GM13976 (cell line): ENCODE measurements around the gene SNCG.
A peak's percentile ranks its signal among the peaks of the same experiment; 100 is the strongest.

Source experiments
- DNase-seq: peaks from one replicate; pipeline ENCODE4 v3.0.0; 2012; ENCODE audit warnings: low spot score
- in situ Hi-C: fragments of 300-500 bp; cut with MboI; formaldehyde crosslinking; loops from one replicate; pipeline ENCODE4 v1.12.0; 2022; ENCODE audit warnings: low sequenced_read_pairs, mixed read lengths, inconsistent platforms; ENCODE audit not compliant: unreplicated experiment
- TF ChIP-seq, protein P1 (sequence below): IDR thresholded peaks from 2 replicates; pipeline ENCODE4 v1.5.1; 2012; ENCODE audit warnings: borderline replicate concordance, mild to moderate bottlenecking; ENCODE audit not compliant: insufficient read depth; ENCODE audit errors: extremely low read depth, missing control alignments, control extremely low read depth

SNCG gene

GRCh38 chr10:86953747-86954680 is 4.4 kb upstream of the SNCG start:
- DNase-seq = no peak
- in situ Hi-C loops = no loop called here
- TF ChIP-seq, protein P1, sequence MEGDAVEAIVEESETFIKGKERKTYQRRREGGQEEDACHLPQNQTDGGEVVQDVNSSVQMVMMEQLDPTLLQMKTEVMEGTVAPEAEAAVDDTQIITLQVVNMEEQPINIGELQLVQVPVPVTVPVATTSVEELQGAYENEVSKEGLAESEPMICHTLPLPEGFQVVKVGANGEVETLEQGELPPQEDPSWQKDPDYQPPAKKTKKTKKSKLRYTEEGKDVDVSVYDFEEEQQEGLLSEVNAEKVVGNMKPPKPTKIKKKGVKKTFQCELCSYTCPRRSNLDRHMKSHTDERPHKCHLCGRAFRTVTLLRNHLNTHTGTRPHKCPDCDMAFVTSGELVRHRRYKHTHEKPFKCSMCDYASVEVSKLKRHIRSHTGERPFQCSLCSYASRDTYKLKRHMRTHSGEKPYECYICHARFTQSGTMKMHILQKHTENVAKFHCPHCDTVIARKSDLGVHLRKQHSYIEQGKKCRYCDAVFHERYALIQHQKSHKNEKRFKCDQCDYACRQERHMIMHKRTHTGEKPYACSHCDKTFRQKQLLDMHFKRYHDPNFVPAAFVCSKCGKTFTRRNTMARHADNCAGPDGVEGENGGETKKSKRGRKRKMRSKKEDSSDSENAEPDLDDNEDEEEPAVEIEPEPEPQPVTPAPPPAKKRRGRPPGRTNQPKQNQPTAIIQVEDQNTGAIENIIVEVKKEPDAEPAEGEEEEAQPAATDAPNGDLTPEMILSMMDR = no peak

DNA sequence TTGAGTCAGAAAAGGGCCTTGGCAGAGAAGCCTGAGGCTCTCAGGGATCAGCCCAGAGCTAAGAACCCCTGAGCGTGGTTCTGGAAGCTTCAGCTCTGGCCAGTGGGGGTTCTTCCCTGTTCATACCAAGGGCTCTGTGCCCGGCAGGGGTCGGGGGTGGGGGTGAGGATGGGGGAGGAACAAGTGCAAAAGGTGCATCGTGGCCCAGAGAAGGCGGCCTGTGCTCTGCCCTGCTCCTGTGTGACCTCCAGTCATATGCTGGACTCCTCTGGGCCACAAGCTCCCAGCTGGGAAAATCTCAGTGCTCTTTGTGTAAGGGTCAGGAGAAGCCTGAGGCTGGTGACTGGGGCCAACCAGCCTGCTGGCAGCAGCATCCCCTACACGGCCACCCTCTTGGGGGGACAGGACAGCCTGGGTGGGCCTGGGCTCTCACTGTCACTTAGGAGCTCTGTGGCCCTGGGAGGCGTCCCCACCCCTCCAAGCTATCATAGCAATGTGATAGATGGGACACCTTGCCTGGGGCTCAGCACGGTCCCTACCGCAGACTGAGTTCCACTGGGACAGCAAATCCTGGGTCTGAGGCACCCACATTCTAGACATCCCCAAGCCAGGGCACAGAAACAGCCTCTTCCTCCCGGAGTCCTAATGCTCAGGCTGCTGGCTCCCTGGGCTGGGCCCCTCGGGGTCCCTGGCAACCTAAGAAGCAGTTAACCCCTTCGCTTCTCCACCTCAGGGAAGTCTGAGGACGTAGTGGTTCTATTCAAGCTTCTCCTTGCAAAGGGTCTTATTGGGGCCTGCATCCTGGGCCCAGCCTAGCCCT is 3.5 kb upstream of the SNCG start:
- in situ Hi-C loops = no loop called here
- TF ChIP-seq, protein P1 = no peak
- DNase-seq = peak; percentile 21

- in situ Hi-C loops = no loop called here
- DNase-seq = no peak
- TF ChIP-seq, protein P1 = no peak
Measured at GRCh38 chr10:86955501-86956194, 2.8 kb upstream of the SNCG start.

DNA sequence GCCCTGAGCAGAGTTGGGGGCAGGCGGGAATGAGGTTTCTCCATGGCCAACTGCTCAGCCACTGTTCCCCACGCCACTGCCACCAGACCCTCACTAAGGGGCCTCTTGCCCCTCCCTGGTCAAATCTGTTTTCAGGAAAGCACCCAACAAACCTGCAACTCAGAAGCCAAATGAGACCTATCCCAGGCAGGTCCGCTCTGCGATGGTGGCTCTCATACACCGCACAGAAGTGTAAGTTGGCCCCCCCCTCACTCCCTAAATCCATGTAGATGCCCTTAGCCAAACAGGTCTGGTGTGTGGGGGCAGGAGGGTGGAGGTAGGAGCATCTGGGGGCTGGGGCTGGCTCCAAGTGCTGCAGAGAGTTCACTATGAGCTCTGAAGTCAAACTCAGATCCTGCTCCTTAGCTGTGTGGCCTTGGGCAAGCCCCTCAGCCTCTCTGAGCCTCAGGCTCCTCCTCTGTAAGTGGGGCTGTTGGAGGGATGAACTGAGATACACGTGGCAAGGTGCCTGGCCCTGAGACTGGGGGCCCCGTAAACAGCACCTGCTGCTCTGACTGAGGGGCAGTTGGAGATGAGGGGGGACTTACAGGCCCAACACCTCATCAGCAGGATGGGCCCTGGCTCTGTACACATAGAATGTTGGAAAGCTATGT is 2.1 kb upstream of the SNCG start:
- TF ChIP-seq, protein P1 = no peak
- DNase-seq = no peak
- in situ Hi-C loops = no loop called here

DNA sequence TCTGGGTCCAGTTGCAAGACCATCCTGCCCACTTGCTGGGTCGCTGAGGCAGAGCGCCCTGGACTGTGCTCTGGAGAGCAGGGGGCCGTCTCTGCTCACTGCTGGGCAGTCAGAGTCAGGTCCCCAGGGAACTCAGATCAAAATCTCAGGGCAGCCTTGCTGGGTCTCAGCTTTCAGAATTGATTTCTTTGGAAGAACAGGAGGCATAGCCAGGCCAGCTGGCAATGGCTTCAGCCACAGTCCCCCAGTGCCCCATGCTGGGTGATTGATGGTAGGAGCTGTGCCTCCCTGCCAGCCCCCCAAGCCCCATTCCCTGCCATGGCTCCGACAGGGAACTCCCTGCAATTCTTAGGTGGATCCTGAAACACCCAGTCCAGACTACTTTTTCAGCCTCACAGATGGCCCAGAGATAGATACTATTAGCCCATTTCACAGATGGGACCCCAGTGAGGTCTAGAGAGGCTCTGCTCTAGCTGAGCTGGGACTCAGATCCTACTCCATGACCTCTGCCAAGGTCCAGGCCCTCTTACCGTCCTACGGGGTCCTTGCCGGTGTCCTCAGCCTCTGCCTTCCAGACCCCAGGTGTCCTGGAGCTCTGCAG is 1.5 kb upstream of the SNCG start:
- TF ChIP-seq, protein P1 = no peak
- no peak for DNase-seq
- in situ Hi-C loops = no loop called here
